DOHH2 (cell line): ENCODE measurements around the gene PRG3.

ENCODE experiments used
- H3F3A ChIP-seq: fragments of 200-600 bp; sonication (generic), shearing (Covaris generic); 2 replicates; pipeline ENCODE4 v1.6.0; 2016; ENCODE audit warnings: antibody characterized with exemption, mild to moderate bottlenecking; ENCODE audit not compliant: control insufficient read depth, insufficient read depth
- H3K27ac ChIP-seq: fragments of 200-600 bp; sonication (generic); 2 replicates; pipeline ENCODE4 v1.5.1; 2014; ENCODE audit warnings: low read depth, mild to moderate bottlenecking, low read length, moderate library complexity
- H3K27me3 ChIP-seq: fragments of 200-600 bp; sonication (generic); 2 replicates; pipeline ENCODE4 v1.6.1; 2014; ENCODE audit warnings: mild to moderate bottlenecking, low read length, mixed read lengths; ENCODE audit not compliant: control insufficient read depth
- H3K36me3 ChIP-seq: fragments of 200-600 bp; sonication (generic); 2 replicates; pipeline ENCODE4 v1.6.1; 2014; ENCODE audit warnings: mild to moderate bottlenecking, low read length, moderate library complexity, mixed read lengths; ENCODE audit not compliant: control insufficient read depth
- H3K4me1 ChIP-seq: fragments of 200-600 bp; sonication (generic); 2 replicates; pipeline ENCODE4 v1.6.1; 2014; ENCODE audit warnings: mild to moderate bottlenecking, low read length, mixed read lengths; ENCODE audit not compliant: control insufficient read depth
- H3K4me2 ChIP-seq: fragments of 200-600 bp; sonication (generic); 2 replicates; pipeline ENCODE4 v1.6.0; 2014; ENCODE audit warnings: mild to moderate bottlenecking, low read length, moderate library complexity
- H3K4me3 ChIP-seq: fragments of 200-600 bp; sonication (generic); 2 replicates; pipeline ENCODE4 v1.5.1; 2014; ENCODE audit warnings: mild to moderate bottlenecking, low read length, mixed read lengths
- H3K79me2 ChIP-seq: fragments of 200-600 bp; sonication (generic); 2 replicates; pipeline ENCODE4 v1.6.1; 2014; ENCODE audit warnings: mild to moderate bottlenecking, low read length, mixed read lengths; ENCODE audit not compliant: control insufficient read depth
- H3K9me2 ChIP-seq: fragments of 200-600 bp; sonication (generic); replicated peaks from 2 replicates; pipeline ENCODE4 v1.6.1; 2014; ENCODE audit warnings: mild to moderate bottlenecking, low read length, mixed read lengths; ENCODE audit not compliant: control insufficient read depth
- H3K9me3 ChIP-seq: fragments of 200-600 bp; sonication (generic); 2 replicates; pipeline ENCODE4 v1.6.1; 2014; ENCODE audit warnings: antibody characterized with exemption, low read length, mixed read lengths; ENCODE audit not compliant: control insufficient read depth, insufficient read depth
- H4K20me1 ChIP-seq: fragments of 200-600 bp; sonication (generic); 2 replicates; pipeline ENCODE4 v1.6.0; 2014; ENCODE audit warnings: low read depth, mild to moderate bottlenecking, antibody characterized with exemption, low read length, moderate library complexity; ENCODE audit not compliant: control insufficient read depth, insufficient read depth
- EZH2phosphoT487 ChIP-seq: fragments of 200-600 bp; sonication (generic); IDR thresholded peaks from 2 replicates; pipeline ENCODE4 v1.6.1; 2017; ENCODE audit warnings: borderline replicate concordance, mild to moderate bottlenecking, antibody characterized with exemption, low read length, moderate library complexity, mixed read lengths
- TF ChIP-seq, protein P1 (sequence below): fragments of 200-600 bp; sonication (generic); IDR thresholded peaks from one replicate; pipeline ENCODE4 v1.5.1; 2014; ENCODE audit warnings: antibody characterized with exemption, mild to moderate bottlenecking, low read depth, low read length; ENCODE audit not compliant: poor library complexity, severe bottlenecking

Gene PRG3

DNA sequence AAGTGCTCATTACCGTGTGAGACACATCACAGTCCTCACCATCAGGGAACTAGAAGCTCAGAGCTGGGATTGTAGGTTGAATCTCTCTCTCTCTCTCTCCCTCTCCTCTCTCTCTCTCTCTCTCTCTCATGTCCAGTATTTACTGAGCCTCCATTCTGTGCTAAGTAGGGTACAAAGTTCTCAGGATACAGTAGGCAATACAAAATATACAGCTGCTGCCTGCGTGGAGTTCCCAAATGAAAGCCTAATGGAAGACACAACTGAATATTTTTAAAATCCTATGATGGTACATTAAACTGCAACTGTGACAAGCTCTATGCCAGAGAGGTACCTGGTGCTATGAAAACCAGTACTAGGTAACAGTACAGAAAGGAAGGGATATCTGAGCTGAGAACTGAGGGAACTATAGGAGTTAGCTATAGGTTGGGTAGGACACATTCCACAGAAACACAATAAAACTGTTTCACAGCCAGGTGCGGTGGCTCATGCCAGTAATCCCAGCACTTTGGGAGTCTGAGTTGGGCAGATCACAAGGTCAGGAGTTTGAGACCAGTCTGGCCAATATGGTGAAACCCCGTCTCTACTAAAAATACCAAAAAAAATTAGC, 19.1 kb upstream of the PRG3 start:
- no peaks in the 10 kb centered on the region for H3K4me1 ChIP-seq
- no peaks in the 10 kb centered on the region for H3K27me3 ChIP-seq
- no peak for TF ChIP-seq EZH2phosphoT487
- TF ChIP-seq, protein P1, sequence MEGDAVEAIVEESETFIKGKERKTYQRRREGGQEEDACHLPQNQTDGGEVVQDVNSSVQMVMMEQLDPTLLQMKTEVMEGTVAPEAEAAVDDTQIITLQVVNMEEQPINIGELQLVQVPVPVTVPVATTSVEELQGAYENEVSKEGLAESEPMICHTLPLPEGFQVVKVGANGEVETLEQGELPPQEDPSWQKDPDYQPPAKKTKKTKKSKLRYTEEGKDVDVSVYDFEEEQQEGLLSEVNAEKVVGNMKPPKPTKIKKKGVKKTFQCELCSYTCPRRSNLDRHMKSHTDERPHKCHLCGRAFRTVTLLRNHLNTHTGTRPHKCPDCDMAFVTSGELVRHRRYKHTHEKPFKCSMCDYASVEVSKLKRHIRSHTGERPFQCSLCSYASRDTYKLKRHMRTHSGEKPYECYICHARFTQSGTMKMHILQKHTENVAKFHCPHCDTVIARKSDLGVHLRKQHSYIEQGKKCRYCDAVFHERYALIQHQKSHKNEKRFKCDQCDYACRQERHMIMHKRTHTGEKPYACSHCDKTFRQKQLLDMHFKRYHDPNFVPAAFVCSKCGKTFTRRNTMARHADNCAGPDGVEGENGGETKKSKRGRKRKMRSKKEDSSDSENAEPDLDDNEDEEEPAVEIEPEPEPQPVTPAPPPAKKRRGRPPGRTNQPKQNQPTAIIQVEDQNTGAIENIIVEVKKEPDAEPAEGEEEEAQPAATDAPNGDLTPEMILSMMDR: no peak
- peaks cover 13% of the 10 kb centered on the region for H3F3A ChIP-seq
- H3K9me3 ChIP-seq: no peaks in the 10 kb centered on the region
- peaks cover 1% of the 10 kb centered on the region; the same call in 1 of the 2 replicates for H3K36me3 ChIP-seq
- H3K79me2 ChIP-seq: no peaks in the 10 kb centered on the region
- H3K4me3 ChIP-seq: no peak overlapping the region
- no peaks in the 10 kb centered on the region for H3K9me2 ChIP-seq
- 0 out of 2 replicates have a peak, but pooled peaks cover 3% of the 10 kb centered on the region for H4K20me1 ChIP-seq
- no peak overlapping the region for H3K4me2 ChIP-seq
- no peak overlapping the region for H3K27ac ChIP-seq

DNA sequence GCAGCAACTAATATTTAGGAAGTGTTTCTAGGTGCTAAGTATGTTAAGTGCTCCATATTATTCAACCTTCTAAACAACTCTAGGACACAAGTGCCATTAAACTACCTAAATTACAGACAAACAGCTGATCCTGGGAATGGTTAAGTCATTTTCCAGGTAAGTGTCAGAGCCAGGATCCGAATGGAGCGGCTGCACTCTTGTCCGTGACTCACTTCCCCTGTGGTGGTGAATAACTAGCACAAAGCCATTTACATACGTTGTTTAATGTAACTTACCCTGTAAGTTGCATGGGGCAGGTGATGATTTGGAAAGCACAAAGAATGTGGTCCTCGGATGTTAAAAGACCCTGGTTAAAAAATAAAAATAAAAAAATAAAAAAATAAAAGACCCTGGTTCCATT, 18.3 kb upstream of the PRG3 start:
- no peaks in the 10 kb centered on the region for H3K9me2 ChIP-seq
- H4K20me1 ChIP-seq: 0 out of 2 replicates have a peak, but pooled peaks cover 3% of the 10 kb centered on the region

DNA sequence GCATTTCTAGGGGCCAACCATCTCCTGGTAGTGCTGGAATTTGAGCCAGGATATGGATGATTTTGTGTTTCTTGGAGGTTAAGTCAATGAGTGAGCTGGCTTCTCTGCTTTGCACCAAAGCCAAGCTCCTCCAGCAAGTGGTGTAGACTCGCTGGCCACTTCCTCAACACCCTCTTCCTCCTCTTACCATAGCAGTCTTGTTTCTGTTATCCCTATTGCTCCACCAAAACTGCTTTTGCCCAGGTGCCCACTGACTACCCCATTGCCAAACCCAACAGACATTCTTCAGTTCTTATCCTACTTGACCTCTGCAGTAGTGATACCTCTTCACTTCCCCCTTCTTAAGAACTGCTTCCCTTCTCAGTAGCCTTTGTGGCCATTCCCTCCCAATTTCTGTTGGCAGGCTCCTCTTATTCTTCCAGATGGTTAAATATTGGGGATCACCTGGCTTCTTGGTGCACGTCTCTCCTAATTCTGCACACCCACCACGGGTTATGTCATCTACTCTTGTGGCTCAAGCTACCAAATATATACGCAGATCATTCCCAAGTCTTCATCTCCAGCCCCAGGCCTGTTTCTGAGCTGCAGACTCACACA, 16.5 kb upstream of the PRG3 start:
- H4K20me1 ChIP-seq: 0 out of 2 replicates have a peak, but pooled peaks cover 3% of the 10 kb centered on the region
- no peak overlapping the region for H3K27ac ChIP-seq
- H3K9me3 ChIP-seq: no peaks in the 10 kb centered on the region
- H3K36me3 ChIP-seq: no peaks in the 10 kb centered on the region
- no peaks in the 10 kb centered on the region for H3K79me2 ChIP-seq
- H3K27me3 ChIP-seq: no peaks in the 10 kb centered on the region
- H3K4me1 ChIP-seq: no peaks in the 10 kb centered on the region
- H3K4me2 ChIP-seq: no peak overlapping the region
- no peaks in the 10 kb centered on the region for H3F3A ChIP-seq
- no peaks in the 10 kb centered on the region for H3K9me2 ChIP-seq
- TF ChIP-seq, protein P1: no peak
- no peak for TF ChIP-seq EZH2phosphoT487
- no peak overlapping the region for H3K4me3 ChIP-seq

More for the DNA sequence above, 18.3 kb upstream of the PRG3 start:
- Histone ChIP-seq H3K27me3 (no peaks in the 10 kb centered on the region), H3K9me3 (no peaks in the 10 kb centered on the region), H3K4me1 (no peaks in the 10 kb centered on the region), H3K27ac (no peak overlapping the region), H3K4me2 (no peak overlapping the region), H3K79me2 (no peaks in the 10 kb centered on the region), H3K4me3 (no peak overlapping the region), H3F3A (peaks cover 5% of the 10 kb centered on the region), H3K36me3 (no peaks in the 10 kb centered on the region)
- TF ChIP-seq, protein P1: no peak
- TF ChIP-seq EZH2phosphoT487: no peak
